Stimulated activated CD8-positive, alpha-beta memory T cell treated with anti-CD3 and anti-CD28 coated beads, Interleukin-7, amount 100 ng/mL, for 4 hours (primary cell): Measurements from ENCODE around the gene NUP214.
"Not testable (repeated sequence)": the region's sequence is repeated elsewhere in the genome, so short reads cannot be mapped to it uniquely, and the experiment has no call there.

ENCODE experiments used
- DNase-seq, 2 donors: peaks; one replicate each; pipeline ENCODE4 v3.0.0-alpha.2; 2020; ENCODE audit warnings: low read depth in 2 of 2

Gene NUP214

GRCh38 chr9:131193051-131193450, 67.7 kb downstream of the NUP214 start:
- no peak for DNase-seq

GRCh38 chr9:131194762-131195161, 69.4 kb downstream of the NUP214 start:
- no peak for DNase-seq

- no peak for DNase-seq
Observed at GRCh38 chr9:131197160-131197911, 72.0 kb downstream of the NUP214 start.

DNA sequence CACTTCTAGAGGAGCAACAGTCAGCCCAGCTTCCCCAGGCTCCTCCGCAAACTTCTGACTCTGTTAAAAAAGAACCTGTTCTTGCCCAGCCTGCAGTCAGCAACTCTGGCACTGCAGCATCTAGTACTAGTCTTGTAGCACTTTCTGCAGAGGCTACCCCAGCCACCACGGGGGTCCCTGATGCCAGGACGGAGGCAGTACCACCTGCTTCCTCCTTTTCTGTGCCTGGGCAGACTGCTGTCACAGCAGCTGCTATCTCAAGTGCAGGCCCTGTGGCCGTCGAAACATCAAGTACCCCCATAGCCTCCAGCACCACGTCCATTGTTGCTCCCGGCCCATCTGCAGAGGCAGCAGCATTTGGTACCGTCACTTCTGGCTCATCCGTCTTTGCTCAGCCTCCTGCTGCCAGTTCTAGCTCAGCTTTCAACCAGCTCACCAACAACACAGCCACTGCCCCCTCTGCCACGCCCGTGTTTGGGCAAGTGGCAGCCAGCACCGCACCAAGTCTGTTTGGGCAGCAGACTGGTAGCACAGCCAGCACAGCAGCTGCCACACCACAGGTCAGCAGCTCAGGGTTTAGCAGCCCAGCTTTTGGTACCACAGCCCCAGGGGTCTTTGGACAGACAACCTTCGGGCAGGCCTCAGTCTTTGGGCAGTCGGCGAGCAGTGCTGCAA, 72.8 kb downstream of the NUP214 start:
- DNase-seq = no peak

GRCh38 chr9:131201856-131202255, 76.5 kb downstream of the NUP214 start:
- DNase-seq = no peak

- DNase-seq = no peak
Observed at GRCh38 chr9:131203431-131204218, 78.2 kb downstream of the NUP214 start.

DNA sequence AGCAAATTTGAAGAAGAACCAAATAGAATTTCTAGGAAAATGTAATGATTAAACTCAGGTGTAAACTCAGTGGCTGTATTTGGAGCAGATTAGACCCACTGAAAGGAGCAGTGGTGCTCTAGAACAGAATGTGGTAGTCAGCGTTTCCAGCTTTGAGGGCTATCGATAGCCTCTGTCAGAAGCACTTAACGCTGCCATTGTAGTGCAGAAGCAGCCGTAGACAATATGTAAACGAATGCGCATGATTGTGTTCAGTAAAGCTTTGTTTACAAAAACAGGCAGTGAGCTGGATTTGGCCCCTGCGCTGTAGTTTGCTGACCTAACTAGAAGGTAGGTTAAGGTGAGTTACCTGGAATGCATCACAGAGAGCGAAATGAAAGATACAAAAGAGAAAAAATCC, 78.9 kb downstream of the NUP214 start:
- no peak for DNase-seq

- DNase-seq = no peak
Observed at GRCh38 chr9:131206495-131206894, 81.1 kb downstream of the NUP214 start.

DNA sequence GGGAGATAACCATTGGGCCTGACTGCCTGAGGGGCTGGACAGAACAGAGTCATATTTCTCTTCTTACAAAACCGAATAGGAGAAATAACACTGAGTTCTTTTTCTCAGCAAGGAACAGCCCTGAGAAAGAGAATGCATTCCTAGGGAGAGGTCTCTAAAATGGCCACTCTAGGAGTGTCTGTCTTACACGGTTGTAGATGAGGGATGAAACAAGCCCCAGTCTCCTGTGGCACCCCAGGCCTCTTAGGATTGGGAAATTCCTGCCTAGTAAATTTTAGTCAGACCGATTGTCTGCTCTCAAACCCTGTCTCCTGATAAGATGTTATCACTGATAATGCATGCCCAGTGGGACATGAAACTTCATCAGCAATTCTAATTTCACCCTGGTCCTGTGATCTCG, 86.5 kb downstream of the NUP214 start:
- DNase-seq = not testable (repeated sequence)

DNA sequence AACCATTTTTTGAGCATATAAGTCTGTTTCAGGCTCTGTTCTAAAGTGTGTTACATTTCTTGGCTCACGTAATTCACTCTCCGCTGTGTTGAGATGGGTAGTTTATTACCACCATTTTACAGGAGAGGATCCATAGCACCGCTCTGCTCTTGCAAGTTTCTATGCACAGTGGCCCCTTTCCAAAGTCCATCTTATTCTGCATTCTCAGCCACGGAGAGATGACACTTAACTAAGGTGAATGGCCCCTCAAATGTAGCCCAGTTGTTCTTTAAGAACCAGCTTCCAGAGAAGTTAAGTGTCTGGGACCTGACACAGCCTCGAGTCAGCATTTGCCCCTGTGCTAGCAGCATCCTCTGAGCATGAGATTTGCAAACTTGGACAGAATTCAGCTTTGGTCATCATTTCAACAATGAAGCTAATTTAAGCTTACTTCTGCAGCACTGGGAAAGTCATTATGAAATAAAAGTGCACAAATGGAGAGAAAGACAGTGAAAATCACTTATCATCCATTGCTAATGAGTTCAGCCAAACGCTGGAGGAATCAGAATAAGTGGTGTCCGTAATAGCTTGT, 89.0 kb downstream of the NUP214 start:
- DNase-seq = no peak

DNA sequence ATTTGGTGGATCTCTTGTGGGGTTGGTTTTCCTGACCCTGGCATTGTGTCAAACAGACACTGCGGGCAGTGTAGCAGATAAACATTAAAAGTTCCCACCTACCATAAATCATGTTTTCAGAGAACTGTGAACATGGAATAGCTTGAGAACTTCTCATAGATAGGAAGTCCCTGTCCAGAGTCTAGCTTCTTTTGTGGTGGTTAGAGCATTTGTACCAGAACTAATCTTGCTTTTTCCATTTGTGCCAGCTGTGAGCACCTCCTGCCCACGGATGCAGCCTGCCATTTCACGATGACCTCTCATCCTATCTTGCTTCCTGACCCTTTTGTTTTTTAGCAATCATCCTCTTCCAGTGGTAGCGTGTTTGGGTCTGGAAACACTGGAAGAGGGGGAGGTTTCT, 89.5 kb downstream of the NUP214 start:
- no peak for DNase-seq

- DNase-seq = no peak
Observed at GRCh38 chr9:131216806-131217205, 91.4 kb downstream of the NUP214 start.

- no peak for DNase-seq
Observed at GRCh38 chr9:131217331-131218031, 92.1 kb downstream of the NUP214 start.

DNA sequence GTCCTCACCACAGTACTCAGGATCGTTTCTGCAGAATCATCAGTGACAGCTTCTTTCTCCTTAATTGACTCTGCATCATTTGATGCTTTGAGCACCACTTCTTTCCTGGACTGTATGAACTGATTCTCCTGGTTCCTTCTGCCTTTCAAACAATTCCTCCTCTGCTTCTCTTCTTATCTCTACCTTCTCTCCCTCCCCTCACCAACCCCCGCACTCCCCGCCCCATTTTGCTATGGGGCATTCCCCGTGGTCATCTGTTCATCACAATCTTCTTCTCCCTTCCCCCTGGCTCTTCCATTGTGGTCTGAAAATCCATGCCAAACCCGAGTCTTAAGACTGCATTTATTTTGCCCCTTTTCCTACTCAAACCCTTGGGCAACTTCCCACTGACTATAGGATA, 93.0 kb downstream of the NUP214 start:
- DNase-seq = no peak

GRCh38 chr9:131220485-131220884, 95.1 kb downstream of the NUP214 start:
- DNase-seq = no peak

DNA sequence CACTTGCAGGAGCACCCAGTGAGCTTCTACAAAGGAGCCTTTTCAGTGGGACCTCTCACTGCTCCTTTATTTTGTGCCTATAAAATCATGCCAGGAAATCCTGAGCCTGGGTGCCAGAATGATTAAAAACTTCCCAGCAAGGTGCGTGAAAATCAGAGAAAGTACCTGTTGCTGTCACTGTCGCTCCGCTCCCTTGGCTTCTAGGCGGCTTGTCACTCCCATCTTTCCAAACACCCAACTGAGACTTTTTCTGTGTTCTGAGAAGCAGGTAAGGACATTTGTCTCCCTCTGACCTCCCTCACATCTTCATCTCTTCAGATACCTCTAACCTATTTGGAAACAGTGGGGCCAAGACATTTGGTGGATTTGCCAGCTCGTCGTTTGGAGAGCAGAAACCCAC, 97.1 kb downstream of the NUP214 start:
- DNase-seq = no peak

DNA sequence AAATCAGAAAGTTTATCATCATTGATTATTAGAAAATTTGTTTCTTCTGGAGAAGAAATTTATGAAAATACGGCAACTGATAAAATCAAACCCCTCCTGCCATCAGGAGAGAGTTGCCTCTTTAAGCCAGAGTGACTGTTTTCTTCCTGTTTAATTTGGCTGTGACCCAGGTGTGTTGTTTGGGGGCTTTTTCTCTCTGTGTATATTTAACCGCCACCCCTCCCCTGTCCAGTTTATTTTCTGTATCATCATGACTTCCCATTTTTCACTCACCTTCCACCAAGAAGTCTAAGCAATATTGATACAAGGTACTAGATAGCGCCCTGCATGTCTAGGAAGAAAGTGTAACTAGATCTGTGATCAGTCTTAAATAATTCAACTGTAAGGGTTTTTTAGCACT, 100.8 kb downstream of the NUP214 start:
- no peak for DNase-seq

- DNase-seq = no peak
Observed at GRCh38 chr9:131227112-131227958, 101.9 kb downstream of the NUP214 start.

DNA sequence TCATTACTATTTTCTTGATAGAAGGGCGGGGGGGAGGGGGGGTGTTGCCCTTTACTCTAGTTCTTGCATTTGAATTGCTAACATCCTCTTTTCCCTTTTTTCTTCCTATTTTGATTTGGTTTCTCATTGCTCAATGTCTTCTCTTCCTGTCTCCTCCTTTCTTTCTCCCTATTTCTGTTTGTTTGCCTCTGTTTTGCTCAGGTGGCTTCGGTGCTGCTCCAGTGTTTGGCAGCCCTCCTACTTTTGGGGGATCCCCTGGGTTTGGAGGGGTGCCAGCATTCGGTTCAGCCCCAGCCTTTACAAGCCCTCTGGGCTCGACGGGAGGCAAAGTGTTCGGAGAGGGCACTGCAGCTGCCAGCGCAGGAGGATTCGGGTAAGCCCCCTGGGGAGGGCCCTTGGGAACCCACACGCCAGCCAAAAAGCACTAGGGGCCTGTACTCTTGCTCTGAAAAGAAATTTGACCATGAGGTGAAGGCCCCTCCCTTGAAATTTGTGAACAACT, 102.6 kb downstream of the NUP214 start:
- DNase-seq = no peak

- DNase-seq = no peak
Observed at GRCh38 chr9:131228988-131229387, 103.6 kb downstream of the NUP214 start.

DNA sequence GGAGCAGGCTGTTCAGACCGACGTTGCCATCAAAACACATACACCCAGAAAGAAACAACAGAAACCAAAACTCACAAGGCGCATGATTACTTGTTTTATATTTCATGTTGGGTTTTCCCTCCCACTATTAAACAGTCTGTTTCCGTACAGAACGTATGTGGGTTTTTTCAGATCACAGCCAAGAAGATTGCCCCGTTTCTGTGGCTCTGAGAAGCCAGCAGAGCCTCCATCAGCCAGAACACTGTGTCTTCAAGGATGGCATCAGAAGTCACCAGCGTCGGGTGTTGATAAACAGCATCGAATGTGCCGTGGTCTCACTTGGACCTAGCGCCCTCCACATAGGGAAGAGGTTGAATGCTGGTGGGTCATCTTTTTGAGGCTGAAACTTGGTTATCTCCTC, 108.2 kb downstream of the NUP214 start:
- no peak for DNase-seq
